Endothelial cell of hepatic sinusoid (primary cell): ENCODE results near the gene TRIM41.

Experiments
- in situ Hi-C: cut with HindIII; loops from 2 replicates; pipeline ENCODE4 v1.10.0; 2017; ENCODE audit warnings: low sequenced_read_pairs

Gene TRIM41

GRCh38 chr5:181230551-181230950, 7.5 kb downstream of the TRIM41 start:
- in situ Hi-C loops: no loop called here

DNA sequence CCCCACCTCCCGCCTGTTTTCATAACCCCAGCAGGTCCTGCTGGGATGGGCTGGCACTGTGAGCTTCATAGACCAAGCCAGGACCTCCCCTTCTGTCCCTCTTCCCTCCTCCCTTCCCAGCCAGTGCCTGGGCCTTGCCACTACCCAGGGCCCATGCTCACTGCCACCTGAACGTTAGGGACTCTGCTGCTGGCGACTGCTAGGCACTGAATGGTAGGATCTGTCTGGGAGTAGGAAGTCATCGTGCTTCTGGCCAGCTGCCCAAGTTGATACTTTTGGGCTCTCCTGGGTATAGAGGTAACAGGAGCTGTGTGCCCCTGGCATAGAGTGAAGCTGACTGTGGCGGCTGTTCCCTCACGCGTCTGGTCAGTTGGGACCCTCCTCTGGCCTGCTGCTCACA, 8.4 kb downstream of the TRIM41 start:
- in situ Hi-C loops: no loop called here

DNA sequence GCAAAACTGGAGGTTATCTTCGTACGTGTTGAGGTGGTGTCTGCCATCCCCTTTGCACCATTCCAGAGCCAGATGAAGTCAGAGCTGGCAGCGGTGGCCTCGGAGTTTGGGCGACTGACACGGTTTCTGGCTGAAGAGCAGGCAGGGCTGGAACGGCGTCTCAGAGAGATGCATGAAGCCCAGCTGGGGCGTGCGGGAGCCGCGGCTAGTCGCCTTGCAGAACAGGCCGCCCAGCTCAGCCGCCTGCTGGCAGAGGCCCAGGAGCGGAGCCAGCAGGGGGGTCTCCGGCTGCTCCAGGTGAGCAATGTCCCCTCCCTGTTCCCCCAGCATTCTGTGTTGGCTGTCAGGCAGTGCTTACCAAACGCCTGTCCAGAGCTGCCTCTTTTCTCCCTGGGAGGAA, 9.5 kb downstream of the TRIM41 start:
- in situ Hi-C loops: no loop called here

GRCh38 chr5:181233088-181233800, 10.2 kb downstream of the TRIM41 start:
- in situ Hi-C loops: no loop called here

- in situ Hi-C loops: no loop called here
Measured at GRCh38 chr5:181233801-181234454, 10.8 kb downstream of the TRIM41 start.

DNA sequence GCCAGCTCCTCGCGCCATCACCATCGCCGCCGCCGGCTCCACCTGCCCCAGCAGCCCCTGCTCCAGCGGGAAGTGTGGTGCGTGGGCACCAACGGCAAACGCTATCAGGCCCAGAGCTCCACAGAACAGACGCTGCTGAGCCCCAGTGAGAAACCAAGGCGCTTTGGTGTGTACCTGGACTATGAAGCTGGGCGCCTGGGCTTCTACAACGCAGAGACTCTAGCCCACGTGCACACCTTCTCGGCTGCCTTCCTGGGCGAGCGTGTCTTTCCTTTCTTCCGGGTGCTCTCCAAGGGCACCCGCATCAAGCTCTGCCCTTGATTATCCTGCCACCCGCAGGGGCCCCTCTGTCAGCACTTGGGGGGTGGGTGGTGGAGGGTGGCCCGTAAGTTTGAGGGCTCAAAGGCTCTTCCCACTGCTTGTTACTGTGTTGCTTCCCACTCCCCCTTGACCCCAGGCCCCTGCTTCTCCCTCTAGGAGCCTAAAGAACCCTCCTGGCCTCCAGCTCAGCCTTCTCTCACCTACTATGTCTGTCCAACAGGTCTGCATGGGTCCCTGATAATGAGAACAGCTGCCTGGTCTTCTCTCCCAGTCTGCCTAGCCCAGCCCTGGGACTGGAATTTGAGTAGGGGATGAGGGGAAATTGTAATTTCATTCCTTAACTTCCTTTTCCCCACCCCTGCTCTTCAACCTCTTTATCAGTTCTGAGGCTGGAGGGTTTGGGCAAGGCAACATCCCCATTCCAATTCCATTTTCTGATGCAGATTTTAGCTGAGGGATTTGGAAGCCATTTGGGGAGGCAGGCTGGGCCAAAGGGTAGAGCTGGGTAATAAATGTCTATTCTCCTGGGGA, 11.6 kb downstream of the TRIM41 start:
- in situ Hi-C loops: loop anchor here (5.0 kb wide), 1 partner anchor 37 kb away; no protein-coding TSS in a partner anchor

GRCh38 chr5:181235323-181235688, 12.2 kb downstream of the TRIM41 start:
- in situ Hi-C loops: loop anchor here (5.0 kb wide), 1 partner anchor 38 kb away; no protein-coding TSS in a partner anchor

DNA sequence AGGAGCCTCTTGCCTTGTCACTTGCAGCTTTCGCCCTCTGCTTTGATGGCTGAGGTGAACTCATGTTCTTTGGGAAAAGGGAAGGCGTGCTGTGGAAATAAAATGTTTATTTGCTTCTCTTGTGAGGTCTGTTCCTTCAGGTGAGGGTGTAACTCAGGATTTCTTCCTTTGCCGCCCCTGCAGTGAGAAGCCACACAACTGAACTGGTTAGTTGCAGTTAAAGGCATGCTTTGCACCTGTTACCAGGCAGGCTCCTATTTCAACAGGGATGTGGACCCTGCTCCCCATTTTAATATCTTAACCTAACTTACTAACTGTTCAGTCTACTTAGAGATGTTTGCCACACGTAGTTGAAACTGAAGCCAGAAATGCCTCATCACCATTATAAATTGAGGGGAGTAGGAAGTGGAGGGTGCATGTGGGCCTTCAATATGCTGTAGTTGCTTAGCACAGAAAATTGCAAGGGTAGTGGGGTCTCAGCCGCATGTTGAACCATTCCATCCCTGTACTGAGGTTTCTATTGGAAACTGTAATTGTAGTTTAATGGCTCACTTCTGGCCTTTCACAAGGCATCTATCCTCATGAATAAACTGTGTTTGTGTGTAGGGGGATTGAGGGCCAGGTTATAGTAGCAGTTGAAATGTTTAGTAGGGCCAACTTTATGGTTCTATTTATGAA, 12.7 kb downstream of the TRIM41 start:
- in situ Hi-C loops: loop anchor here (5.0 kb wide), 1 partner anchor 39 kb away; no protein-coding TSS in a partner anchor

DNA sequence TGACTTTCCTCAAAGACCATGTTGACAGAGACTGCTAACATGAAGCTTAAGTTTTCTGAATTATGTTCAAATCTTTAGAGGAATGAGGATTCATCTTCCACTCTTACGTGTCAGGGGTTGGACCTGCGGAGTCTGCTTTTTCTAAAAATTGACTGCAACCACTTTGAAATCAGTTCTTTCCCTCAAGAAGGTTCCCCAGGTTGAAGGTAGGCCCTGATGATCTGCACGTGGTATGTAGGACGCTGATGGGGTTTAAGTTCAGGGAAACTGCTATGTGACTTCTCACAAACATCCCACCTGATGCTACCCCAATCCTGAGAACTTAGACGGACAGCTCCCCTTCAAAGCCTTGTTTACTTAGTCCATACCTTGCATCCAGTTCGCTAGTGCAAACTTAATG, 13.4 kb downstream of the TRIM41 start:
- in situ Hi-C loops: loop anchor here (5.0 kb wide), 1 partner anchor 39 kb away; no protein-coding TSS in a partner anchor

DNA sequence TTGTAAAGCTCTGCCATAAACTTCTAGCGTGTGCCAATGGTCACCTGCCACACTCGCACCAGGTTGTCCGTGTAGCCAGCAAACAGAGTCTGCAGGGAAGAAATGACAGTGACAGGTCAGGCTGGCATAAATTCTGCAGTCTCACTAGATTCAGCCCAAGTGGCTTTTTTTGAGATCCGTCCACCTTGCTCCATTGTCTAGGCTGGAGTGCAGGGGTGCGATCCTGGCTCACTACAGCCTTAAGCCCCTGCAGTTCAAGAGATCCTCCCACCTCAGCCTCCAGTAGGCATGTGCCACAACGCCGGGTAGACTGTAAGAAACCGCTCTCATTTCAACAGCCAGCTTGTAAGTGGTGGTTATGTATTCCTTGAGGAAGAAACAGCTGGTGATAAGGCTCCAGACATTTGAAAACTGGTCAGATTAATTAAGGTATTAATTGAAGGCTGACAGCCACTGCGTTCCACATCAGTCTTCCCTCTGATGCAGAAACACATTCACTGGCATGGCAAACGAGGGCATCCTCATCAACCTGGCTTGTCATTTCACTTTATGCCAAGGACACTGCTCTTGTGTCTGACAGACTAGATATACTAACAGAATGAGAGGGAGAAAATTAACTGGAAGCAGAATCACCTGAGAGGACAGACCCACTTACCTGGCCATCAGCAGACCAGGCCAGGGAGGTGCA, 14.0 kb downstream of the TRIM41 start:
- in situ Hi-C loops: loop anchor here (5.0 kb wide), 1 partner anchor 40 kb away; no protein-coding TSS in a partner anchor

DNA sequence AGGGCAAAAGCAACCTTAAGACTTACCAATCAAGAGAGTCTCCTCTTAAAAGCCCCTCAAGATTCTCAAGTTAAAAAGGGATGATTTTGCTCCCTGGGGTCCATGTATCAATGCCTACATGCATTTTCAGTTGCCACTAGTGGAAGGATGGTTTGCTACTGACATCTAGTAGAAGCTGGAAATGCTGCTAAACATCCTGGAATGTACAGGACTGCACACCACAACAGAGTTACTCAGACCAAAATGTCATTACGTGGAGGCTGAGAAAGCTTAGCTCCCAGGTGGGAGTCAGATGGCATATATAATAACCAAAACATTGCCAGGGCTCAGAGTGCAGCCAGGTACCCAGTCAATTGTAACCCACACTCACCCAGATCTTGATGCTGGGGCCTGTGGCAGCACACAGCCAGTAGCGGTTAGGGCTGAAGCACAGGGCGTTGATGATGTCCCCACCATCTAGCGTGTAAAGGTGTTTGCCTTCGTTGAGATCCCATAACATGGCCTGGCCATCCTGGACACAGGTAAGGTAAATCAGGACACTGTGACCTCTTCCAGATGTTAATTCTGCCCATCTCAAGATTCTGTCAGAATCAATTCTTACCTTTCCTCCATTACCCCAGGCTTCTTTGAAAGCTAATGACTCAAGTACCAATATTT, 14.8 kb downstream of the TRIM41 start:
- in situ Hi-C loops: loop anchor here (5.0 kb wide), 1 partner anchor 41 kb away; no protein-coding TSS in a partner anchor

GRCh38 chr5:181239062-181239663, 16.1 kb downstream of the TRIM41 start:
- in situ Hi-C loops: loop anchor here (5.0 kb wide), 1 partner anchor 42 kb away; no protein-coding TSS in a partner anchor

- in situ Hi-C loops: no loop called here
Measured at GRCh38 chr5:181241393-181241975, 18.4 kb downstream of the TRIM41 start.

GRCh38 chr5:181242031-181242451, 19.0 kb downstream of the TRIM41 start:
- in situ Hi-C loops: no loop called here

GRCh38 chr5:181243018-181243563, 20.0 kb downstream of the TRIM41 start:
- in situ Hi-C loops: no loop called here

DNA sequence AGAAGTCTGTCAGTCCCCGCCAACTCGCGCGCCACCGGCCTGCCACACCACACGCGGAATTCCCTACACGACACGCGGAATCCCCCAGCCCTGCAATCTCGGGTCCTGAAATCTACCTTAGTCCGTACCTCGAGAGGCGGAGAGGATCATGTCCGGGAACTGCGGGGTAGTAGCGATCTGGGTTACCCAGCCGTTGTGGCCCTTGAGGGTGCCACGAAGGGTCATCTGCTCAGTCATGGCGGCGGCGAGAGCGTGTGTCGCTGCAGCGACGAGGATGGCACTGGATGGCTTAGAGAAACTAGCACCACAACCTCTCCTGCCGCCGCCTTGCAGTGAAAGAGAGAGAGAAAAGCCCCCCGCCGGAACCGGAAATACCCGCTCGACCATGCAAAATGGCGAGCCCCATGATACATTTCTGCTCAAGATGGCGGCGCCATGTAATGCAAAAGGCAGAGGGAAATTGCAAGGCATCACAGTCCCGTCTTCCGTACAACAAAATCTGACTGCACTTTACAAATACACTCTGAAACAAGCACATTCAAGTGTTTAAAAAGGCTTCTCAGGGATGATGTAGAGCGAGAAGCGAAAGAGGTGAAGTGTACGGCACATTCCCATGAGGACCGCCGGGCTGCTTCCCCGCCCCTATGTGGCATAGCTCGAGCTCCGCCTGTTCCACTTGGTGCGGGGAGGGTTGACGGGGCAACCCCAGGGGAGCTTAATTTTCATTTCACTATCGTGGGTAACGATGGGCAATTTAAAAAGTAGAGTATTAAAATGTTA, 20.7 kb downstream of the TRIM41 start, which contains the start of gene RACK1:
TSS of gene RACK1 (minus strand) at position 343 of the 780 bp plus-strand sequence. CDS start at position 237, 106 bp downstream.
- in situ Hi-C loops: no loop called here

GRCh38 chr5:181245427-181246275, 22.6 kb downstream of the TRIM41 start:
- in situ Hi-C loops: no loop called here
